Endodermal cell (in vitro differentiated cells): ENCODE results near the gene ZNF556. TPM values are rescaled to one million over a fixed set of nuclear protein-coding genes. Genes with fewer than 3 reads are reported as not detected.

Experiments
- DNase-seq: peaks from one replicate; pipeline ENCODE4 v3.0.0-alpha.2; 2017
- H3K27ac ChIP-seq: 2 replicates; pipeline ENCODE4 v1.5.1; 2013; ENCODE audit warnings: mild to moderate bottlenecking, low read depth, low read length, moderate library complexity
- H3K27me3 ChIP-seq: 2 replicates; pipeline ENCODE4 v1.6.1; 2013; ENCODE audit warnings: mild to moderate bottlenecking, low read length, moderate library complexity; ENCODE audit not compliant: insufficient read depth, control insufficient read depth, poor library complexity, severe bottlenecking
- H3K36me3 ChIP-seq: 2 replicates; pipeline ENCODE4 v1.7.0; 2013; ENCODE audit warnings: mild to moderate bottlenecking, low read length, moderate library complexity; ENCODE audit not compliant: control insufficient read depth, insufficient read depth
- H3K4me1 ChIP-seq: one replicate; pipeline ENCODE4 v1.7.0; 2013; ENCODE audit warnings: low read length; ENCODE audit not compliant: control insufficient read depth, insufficient read depth
- H3K4me3 ChIP-seq: 2 replicates; pipeline ENCODE4 v1.5.1; 2013; ENCODE audit warnings: mild to moderate bottlenecking, low read length, moderate library complexity
- H3K9ac ChIP-seq: 2 replicates; pipeline ENCODE4 v1.6.1; 2013; ENCODE audit warnings: mild to moderate bottlenecking, low read length, moderate library complexity; ENCODE audit not compliant: poor library complexity, severe bottlenecking; ENCODE audit errors: extremely low read depth
- H3K9me3 ChIP-seq: 2 replicates; pipeline ENCODE4 v1.6.1; 2013; ENCODE audit warnings: mild to moderate bottlenecking, low read length, moderate library complexity; ENCODE audit not compliant: control insufficient read depth
- H3K27ac Mint-ChIP-seq: 2 replicates; pipeline ENCODE4 v1.8.0; 2020; ENCODE audit warnings: mixed read lengths
- H3K27me3 Mint-ChIP-seq: 2 replicates; pipeline ENCODE4 v1.8.0; 2021; ENCODE audit warnings: mild to moderate bottlenecking, mixed read lengths; ENCODE audit not compliant: insufficient read depth
- H3K36me3 Mint-ChIP-seq: 2 replicates; pipeline ENCODE4 v1.8.0; 2020; ENCODE audit warnings: low read depth, mixed read lengths
- H3K4me1 Mint-ChIP-seq: 2 replicates; pipeline ENCODE4 v1.8.0; 2020; ENCODE audit warnings: mixed read lengths
- H3K4me3 Mint-ChIP-seq: 2 replicates; pipeline ENCODE4 v1.8.0; 2020; ENCODE audit warnings: mild to moderate bottlenecking, moderate library complexity, mixed read lengths
- H3K9me3 Mint-ChIP-seq: 2 replicates; pipeline ENCODE4 v1.8.0; 2020; ENCODE audit warnings: mild to moderate bottlenecking, mixed read lengths
- CTCF ChIP-seq: fragments of 200-600 bp; sonication (generic); conservative IDR thresholded peaks from 2 replicates; pipeline ENCODE4 v1.5.0; 2021; ENCODE audit warnings: antibody characterized with exemption, mild to moderate bottlenecking
- WGBS, 2 experiments: methylation state at CpG; one replicate each; pipeline versions ENCODE4 v1.1.5 to v1.1.7; 2013; ENCODE audit warnings: missing lambda C conversion rate in 2 of 2, mixed read lengths in 1 of 2; ENCODE audit not compliant: insufficient coverage in 1 of 2, insufficient read length in 1 of 2; 5-methylcytosine and 5-hydroxymethylcytosine counted together
- total RNA-seq, 2 donors: library from RNA; stranded (reverse); fragmentation: NEBNext Ultra II Directional in 1 of 2; extraction: Animal tissue kit (Norgen Biotek cat#: 25700) in 1 of 2; gene quantifications; 2 replicates in 1 of 2; 3 replicates in 1 of 2; pipeline ENCODE4 v1.2.1, GENCODE V29; 2021

The ZNF556 gene
- total RNA-seq, 2 donors from 2014 or later = not detected

DNA sequence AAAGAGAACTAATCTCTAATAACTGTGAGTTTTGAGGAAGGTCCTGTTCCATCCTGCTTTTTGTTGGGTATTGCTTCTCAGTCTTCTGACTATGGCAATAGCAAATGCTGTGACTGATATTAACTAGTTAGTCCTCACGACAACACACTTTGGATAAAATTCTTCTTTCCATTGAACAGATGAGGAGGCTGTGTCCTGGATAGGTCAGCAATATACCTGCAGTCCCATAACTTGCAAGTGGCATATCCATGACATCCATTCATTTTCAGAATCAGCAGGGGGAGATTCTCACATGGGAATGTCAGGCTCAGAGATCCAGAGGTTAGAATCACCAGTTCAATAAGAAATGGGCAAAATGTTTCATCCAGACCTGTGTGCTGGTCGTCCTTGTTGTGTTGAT, 40.1 kb upstream of the ZNF556 start:
- Mint-ChIP-seq H3K27me3 (no peaks in the 10 kb centered on the region), H3K27ac (no peak overlapping the region), H3K4me3 (no peak overlapping the region), H3K4me1 (no peaks in the 10 kb centered on the region), H3K9me3 (peaks cover 53% of the 10 kb centered on the region), H3K36me3 (peaks cover 77% of the 10 kb centered on the region)
- H3K27ac ChIP-seq = no peak overlapping the region
- no peak for TF ChIP-seq CTCF
- H3K9ac ChIP-seq = no peak overlapping the region
- H3K4me3 ChIP-seq = no peak overlapping the region
- no peaks in the 10 kb centered on the region for H3K27me3 ChIP-seq
- DNase-seq = no peak
- H3K9me3 ChIP-seq = peaks cover 41% of the 10 kb centered on the region
- no peaks in the 10 kb centered on the region for H3K4me1 ChIP-seq
- H3K36me3 ChIP-seq = peaks cover 13% of the 10 kb centered on the region
- 93 to 100% methylated on average over 1 to 2 of the region's 2 CpGs for WGBS, 2 experiments

- Mint-ChIP-seq H3K27me3 (no peaks in the 10 kb centered on the region), H3K9me3 (peaks cover 62% of the 10 kb centered on the region), H3K36me3 (peaks cover 85% of the 10 kb centered on the region), H3K27ac (no peak overlapping the region), H3K4me3 (no peak overlapping the region), H3K4me1 (no peaks in the 10 kb centered on the region)
- no peaks in the 10 kb centered on the region for H3K4me1 ChIP-seq
- H3K27me3 ChIP-seq = no peaks in the 10 kb centered on the region
- H3K4me3 ChIP-seq = no peak overlapping the region
- H3K27ac ChIP-seq = no peak overlapping the region
- no peak for TF ChIP-seq CTCF
- no peak for DNase-seq
- peaks cover 22% of the 10 kb centered on the region for H3K36me3 ChIP-seq
- H3K9ac ChIP-seq = no peak overlapping the region
- H3K9me3 ChIP-seq = peaks cover 51% of the 10 kb centered on the region
- 95 to 96% methylated on average over 13 of the region's 13 CpGs for WGBS, 2 experiments
Measured at GRCh38 chr19:2827840-2828489, 39.2 kb upstream of the ZNF556 start.

- Histone ChIP-seq H3K27ac (no peak overlapping the region), H3K27me3 (no peaks in the 10 kb centered on the region), H3K9me3 (peaks cover 72% of the 10 kb centered on the region), H3K36me3 (peaks cover 29% of the 10 kb centered on the region), H3K4me3 (peak overlapping the region; percentile 51), H3K9ac (no peak overlapping the region), H3K4me1 (no peaks in the 10 kb centered on the region)
- peaks cover 88% of the 10 kb centered on the region for H3K9me3 Mint-ChIP-seq
- H3K4me1 Mint-ChIP-seq = no peaks in the 10 kb centered on the region
- H3K27ac Mint-ChIP-seq = no peak overlapping the region
- DNase-seq = no peak
- TF ChIP-seq CTCF = no peak
- 97% methylated on average over 19 of the region's 19 CpGs for WGBS, 2 experiments
- H3K36me3 Mint-ChIP-seq = peaks cover 79% of the 10 kb centered on the region
- H3K4me3 Mint-ChIP-seq = no peak overlapping the region
- peaks cover 2% of the 10 kb centered on the region for H3K27me3 Mint-ChIP-seq
Measured at GRCh38 chr19:2834294-2834871, 32.8 kb upstream of the ZNF556 start.
